HG02943 (cell line): ENCODE measurements around the gene CHST8.
A peak's percentile ranks its signal among the peaks of the same experiment; 100 is the strongest.

Experiments
- ATAC-seq: cut with Tn5 transposase; IDR thresholded peaks from one replicate; pipeline ENCODE4 v1.9.1; 2021; ENCODE audit warnings: mild to moderate bottlenecking, low read depth, moderate library complexity; ENCODE audit not compliant: unreplicated experiment

CHST8 gene

DNA sequence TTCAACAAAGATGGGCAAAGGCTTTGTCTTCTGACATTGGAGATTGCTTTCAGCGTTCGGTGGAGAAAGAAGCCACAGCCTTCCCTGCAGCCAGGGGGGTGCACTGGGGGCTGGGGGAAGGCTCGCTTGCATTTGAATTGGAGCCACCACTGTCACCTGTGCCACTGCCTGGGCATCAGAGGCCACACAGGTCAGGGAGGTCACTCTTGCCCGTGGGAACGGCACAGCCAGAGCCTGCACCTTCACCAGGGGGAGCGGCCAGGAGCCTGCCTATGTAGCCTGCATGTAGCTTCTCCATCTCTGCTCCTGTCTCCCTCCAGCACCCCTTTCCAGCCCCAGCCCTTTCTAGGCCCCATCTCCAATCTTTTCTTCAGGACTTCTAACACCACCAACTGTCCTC lies 131.2 kb downstream of the CHST8 start:
- no peak for ATAC-seq

DNA sequence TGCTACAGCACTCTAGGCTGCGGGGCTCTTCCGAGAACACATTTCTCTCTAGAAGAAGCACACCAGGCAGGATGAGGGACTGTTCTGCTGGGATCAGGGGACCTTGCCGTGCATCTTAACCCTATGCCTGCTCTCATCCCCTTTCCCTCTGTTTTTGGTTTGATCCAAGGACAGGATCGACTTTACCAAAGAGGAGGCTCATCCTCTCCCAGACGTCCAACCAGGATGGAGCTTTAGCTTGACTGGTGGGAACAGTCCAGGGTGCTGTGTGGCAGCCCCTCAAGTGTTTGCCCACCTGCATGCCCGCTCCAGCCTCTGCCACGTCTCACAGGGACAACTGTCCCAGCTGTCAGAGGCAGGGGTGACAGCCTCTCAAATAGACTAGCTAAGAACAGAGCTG lies 132.6 kb downstream of the CHST8 start:
- no peak for ATAC-seq

DNA sequence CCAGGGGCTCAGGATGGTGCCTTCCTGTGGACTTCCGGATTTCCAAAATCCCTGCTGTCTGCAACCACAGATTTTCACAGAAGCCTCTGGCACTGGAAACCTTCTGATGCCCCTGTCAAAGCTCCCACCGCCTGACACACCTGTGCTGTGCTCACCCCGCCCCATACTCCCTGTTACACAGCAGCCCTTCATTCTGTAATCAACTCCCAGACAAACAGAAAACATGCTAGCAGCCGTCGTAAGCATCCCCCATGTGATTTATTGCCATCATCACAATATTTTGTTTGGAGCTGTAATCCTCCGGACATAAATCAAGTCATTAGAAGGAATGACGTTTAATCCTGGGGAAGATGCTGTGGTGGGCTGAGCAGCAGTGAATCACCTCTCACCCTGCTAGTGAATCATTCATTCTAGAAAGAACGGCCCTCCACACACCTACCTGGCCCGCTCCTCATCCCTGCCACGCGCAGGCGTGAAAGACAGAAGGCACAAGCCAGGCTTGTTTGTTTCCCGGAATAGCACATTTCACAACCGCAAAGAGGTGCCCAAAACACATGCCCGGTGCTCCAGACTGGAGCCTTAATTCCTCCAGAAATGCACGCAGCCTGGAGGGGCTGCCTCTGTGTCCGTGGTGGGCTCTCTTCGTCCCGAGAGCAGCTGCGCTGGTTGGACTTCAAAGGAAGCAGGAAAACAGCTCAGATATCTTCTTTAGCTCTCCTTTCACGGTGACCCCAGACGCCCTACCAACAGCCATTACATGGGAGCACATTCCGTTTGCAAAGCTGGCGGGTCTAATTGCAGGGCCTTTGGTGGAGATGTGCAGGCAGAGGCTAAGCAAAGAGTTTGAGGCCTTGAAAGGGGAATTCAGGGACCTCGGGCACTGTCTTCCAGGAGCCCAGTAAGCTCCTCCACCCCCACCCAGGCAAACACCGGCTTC lies 133.6 kb downstream of the CHST8 start:
- ATAC-seq, result no peak

DNA sequence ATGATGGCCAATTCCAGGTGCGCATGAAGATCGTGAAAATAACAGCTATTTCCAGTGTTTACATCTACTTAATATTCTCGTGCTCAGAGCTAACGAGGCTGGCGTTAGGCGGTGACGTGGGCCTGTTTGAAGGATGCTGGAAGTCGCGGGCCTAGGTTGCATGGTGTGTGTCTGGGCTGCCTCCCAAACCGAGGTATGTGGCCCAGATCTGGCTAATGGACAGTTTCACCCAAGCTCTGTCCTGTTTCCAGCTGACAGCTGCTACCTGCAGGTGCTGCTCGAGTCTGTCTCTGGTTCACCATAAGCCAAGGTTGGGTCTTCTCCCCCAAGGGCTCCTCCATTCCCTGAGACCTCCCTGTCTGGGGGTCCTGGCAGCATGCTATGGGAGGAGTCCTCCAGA lies 134.4 kb downstream of the CHST8 start:
- no peak for ATAC-seq

DNA sequence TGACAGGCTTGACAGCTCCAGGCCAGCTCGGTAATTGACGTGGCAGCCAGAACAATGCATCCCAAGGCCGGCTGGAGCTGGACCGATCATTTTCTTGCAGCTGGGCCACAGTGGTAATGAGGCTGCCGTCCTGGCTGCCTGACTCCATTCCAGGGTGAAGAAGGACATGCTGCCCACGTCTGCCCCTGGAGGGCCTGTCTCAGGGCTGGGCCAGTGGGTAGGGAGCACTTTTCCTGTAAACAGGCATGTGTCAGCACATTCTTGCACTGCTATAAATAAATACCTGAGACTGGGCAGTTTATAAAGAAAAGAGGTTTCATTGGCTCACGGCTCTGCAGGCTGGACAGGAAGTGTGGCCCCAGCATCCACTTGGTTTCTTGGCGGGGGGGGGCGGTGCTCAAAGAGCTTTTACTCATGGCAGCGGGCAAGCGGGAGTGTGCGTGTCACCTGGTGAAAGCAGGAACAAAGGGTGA lies 136.8 kb downstream of the CHST8 start:
- ATAC-seq, result no peak

DNA sequence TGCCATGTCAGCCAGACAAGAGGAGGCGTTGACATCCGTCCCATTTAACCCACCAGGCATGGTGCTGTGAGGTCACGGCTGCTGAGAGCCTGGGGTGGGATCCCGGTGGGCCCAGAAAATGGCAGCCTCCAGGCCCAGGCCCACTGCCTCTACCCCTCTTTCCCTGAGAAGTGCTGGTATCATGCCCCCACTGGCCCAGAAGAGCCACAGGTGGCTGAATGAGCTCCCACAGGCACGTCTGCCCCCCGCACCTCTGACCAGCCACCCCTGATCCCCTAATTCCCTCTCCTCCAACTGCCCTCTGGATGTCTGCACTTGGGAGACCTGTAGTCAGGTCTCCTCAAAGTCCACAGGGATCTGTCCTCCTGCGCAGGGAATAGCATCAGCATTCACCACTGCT lies 137.6 kb downstream of the CHST8 start:
- ATAC-seq, result no peak

DNA sequence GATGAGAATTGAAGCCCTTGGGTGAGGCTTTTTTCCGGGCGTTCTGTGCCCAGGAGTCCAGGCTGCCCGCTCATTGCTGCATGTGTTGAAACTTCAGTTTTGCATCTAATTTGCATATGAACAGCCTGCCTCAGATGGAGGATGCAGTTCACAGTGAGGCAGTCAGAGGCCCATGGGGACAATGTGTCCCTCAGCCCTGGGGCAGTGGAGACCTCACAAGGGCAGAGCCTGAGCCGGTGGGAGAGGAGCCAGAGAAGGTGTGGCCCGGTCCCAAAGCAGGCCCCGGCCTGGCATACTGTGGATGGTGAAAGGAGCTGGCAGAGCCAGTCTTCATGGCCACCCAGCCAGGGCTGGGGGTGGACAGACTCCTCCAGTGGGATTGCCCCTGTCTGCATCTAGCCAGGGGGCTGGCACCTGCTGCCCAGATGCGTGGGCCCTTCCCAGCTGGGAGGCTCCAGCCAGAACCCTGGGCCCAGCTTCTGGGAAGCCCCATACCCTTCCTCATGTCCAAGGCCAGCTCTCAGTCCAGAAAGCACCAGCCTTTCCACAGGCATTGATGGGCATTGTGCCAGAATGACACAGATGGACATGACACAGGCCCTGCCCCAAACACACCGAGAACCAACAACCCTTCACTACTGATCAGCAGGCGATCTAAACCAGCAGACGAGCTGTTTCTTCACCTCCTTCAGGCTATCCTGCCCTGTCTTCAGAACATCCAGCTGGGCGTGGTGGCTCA lies 142.0 kb downstream of the CHST8 start:
- no peak for ATAC-seq

DNA sequence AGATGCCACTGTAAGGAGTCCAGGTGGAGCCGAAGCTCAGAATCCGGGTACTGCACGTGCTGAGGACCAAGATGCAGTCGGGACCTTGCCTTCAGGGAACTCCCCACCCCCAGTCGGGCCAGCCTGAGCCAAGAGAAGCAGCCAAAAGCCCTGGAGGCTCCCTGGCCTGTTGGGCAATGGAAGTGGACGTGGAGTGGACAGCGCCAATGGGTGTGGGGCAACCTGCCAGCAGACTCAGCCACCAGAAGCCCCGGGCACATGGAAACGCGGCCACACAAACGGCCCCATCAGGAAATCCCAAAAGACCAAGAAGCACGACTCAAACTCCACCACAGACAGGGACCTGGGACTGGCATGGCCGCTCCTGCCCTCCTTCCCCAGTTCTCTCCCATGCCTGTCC lies 144.9 kb downstream of the CHST8 start:
- ATAC-seq, result no peak

DNA sequence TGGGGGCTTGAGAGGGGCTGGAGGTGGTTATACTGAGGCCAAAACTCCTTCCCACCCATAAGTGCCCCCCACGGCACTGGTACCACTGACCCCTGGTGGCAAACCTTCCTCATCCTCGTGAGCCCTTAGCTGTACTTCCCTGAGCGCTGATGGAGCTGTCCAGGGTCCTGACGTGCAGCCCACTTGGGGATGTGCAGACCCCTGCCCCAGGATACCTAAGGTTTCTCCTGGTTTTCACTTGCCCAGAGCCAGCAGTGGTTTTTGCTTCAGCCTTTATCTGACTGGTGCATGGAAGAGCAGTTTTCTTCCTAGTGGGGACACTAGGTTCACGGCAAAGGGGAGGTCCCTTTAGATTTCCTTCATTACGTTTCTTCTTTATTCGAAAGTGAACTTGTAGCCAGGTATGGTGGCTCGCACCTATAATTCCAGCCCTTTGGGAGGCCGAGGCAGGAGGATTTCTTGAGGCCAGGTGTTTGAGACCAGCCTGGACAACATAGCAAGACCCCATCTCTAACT lies 146.2 kb downstream of the CHST8 start:
- no peak for ATAC-seq

DNA sequence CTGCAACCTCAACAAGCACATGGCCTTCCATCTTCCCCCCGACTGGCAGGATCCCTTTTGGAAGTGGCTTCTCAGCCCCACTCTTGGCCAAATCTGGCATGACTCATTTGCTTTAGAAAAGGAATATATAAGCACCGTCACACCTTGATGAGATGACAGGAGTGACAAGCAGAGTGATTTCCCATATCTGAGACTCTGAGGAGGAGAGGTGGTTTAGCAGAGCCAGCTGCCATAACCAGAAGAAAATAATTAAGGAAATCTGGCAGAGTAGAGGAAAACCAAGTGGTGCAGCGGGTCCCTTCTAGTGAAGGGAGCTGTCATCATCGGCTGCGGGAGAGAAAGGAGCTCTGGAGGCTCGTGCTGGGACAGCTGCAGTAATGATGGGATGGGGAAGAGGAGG lies 147.5 kb downstream of the CHST8 start:
- ATAC-seq, result no peak

DNA sequence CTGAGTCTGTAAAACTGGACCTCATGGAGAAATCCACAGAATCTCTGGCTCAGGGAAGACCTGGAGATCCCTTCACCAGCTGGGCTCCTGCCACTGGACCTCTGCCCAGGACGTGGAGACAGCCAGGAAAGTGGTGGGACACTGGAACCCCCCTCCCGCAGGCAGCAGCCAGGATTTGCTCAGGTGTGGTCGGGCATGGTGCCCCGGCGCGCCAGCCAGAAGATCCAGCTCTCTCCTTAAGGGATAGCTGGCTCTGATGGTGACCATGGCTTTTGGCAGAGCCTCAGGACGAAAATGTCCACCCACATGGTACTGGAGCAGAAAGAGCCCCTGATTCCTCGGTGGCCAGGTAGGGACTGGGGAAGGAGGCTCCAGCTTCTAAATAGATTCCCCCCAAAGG lies 148.4 kb downstream of the CHST8 start:
- no peak for ATAC-seq

DNA sequence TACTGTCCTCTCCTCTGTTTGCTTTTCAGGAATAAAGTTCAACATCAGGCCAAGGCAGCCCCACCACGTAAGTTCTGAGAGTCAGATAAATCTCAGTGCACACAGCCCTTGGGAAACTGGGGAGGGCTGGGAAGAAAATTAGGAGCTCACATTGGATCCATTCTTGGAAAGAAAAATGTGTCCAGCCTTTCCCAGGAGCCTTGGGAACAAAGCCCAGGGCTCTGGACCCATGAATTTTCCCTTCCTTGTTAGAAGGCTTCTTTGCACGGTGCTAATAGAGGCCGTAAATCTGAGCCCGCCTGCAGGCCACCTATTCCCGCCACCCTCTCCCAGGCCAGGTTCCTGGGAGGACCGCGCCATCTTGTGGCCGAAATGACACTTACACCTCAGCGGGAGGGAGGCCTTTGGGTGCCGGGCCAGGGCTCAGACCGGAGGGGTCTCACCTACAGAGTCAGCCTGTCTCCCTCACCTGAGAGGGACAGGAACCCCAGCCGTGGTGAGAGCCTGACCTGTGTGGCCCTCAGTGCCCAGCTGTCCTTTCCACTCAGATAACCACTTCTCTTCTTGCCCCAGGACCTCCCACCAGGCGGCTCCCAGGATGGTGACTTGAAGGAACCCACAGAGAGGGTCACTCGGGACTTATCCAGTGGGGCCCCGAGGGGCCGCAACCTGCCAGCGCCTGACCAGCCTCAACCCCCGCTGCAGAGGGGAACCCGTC lies 149.8 kb downstream of the CHST8 start:
- ATAC-seq, result no peak

DNA sequence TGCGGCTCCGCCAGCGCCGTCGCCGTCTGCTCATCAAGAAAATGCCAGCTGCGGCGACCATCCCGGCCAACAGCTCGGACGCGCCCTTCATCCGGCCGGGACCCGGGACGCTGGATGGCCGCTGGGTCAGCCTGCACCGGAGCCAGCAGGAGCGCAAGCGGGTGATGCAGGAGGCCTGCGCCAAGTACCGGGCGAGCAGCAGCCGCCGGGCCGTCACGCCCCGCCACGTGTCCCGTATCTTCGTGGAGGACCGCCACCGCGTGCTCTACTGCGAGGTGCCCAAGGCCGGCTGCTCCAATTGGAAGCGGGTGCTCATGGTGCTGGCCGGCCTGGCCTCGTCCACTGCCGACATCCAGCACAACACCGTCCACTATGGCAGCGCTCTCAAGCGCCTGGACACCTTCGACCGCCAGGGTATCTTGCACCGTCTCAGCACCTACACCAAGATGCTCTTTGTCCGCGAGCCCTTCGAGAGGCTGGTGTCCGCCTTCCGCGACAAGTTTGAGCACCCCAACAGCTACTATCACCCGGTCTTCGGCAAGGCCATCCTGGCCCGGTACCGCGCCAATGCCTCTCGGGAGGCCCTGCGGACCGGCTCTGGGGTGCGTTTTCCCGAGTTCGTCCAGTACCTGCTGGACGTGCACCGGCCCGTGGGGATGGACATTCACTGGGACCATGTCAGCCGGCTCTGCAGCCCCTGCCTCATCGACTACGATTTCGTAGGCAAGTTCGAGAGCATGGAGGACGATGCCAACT lies 150.5 kb downstream of the CHST8 start:
- no peak for ATAC-seq

DNA sequence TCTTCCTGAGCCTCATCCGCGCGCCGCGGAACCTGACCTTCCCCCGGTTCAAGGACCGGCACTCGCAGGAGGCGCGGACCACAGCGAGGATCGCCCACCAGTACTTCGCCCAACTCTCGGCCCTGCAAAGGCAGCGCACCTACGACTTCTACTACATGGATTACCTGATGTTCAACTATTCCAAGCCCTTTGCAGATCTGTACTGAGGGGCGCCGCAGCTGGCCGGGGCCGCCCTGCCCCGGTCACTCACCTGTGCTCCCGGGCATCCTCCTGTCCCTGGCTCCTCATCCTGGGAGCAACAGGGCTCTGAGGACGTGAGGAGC lies 151.1 kb downstream of the CHST8 start:
- ATAC-seq, result no peak

DNA sequence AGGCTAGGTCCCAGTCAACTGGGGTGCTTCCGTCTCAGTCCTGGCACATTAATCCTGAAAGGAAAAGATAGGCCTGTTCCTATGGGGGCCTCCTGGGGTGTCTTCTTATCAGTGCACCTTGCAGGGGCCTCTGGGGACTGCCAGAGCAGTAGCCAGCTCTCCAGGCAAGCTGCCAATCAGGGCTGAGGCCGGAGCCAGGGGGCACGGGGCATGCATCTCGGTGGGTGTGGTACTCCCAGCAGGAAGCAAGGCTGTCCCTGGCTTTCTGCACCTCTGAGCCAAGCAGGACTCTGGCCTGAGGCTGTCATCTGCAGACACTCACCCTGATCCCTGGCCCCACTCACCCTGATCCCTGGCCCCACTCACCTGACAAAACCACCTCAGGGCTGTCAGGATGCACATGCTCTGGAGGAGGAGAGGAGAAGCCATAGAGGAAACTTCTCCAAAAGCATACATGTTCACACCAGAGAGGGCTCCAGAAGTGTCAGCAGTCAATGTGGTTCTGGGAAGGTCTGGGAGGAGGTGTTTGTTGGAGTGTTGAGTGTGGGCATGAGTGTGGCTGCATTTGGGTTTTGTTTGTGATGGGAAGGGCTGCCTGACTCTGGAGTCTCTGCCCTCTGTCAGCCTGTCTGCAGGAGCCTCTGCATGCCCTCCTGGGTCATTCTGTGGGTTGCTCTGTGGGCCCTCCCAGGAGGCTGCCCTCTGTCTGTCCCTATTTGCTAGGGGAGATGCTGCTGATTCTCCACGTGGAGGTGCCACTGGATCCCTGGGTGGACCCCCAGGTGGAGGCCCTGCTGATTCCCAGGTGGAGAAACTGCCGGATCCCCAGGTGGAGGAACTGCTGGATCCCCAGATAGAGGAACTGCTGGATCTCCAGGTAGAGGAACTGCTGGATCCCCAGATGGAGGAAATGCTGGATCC lies 152.2 kb downstream of the CHST8 start:
- ATAC-seq, result no peak

DNA sequence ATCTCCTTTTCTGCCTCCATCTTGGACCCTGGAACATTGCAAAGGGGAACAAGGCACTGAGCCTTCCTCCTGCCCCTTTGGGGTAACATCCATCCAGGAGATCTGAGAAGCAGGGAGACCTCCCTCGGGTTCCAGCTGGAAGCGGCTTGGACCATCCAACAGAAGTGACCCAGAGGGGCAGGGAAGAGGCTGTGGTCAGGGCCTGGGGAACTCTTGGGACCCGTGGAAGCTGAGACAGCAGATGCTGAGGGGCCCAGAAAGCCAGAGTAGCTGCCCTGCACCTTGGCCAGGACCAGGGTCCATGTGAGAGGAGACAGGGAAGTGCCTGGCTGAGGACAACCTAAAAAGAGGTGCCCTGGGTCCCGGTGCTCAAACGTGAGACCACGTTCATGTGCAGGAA lies 153.0 kb downstream of the CHST8 start:
- ATAC-seq, result no peak

DNA sequence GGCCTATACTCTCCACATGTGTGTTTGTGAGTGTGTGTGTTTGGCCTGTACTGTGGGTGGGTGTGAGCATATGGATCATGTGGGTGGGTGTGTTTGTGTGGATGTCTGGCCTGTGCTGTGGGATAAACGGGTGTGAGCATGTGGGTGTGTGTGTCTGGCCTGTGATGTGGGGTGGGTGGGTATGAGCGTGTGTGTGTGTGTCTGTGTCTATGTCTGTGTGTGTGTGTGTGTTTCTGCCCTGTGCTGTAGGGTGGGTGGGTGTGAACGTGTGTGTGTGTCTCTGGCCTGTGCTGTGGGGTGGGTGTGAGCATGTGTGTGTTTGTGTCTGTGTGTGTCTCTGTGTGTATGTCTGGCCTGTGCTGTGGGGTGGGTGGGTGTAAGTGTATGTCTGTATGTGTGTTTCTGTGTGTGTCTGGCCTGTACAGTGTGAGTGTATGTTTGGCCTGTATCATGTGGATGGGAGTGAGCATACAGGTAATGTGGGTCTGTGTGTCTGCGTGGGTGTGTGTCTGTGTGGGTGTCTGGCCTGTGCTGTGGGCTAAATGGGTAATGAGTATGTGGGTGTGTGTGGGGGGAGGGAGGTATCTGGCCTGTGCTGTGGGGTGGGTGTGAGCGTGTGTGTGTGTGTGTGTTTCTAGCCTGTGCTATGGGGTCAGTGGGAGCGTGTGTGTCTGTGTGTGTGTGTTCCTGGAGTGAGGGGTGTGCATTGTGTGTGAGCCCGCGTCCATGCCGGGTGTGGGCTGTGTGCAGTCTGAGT lies 154.2 kb downstream of the CHST8 start:
- no peak for ATAC-seq

DNA sequence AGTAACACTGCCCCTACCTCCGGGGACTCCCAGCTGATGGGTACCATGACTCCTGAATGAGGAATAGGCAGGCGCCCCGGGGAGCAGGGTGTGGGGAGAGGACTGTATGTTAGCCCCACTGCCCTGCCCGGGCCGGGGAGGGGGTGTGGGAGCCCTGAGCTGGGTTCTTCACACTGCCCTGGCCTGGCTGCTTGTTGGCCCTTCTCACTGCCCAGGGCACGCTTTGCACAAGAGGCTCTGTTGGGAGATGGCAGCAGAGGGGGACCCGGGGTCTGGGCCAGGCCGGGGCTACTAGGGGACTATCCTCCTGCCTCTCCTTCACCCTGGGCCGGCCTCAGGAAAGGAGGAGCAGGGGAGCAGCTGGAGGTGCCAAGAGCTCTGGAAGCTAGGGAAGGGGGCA lies 155.6 kb downstream of the CHST8 start:
- no peak for ATAC-seq

DNA sequence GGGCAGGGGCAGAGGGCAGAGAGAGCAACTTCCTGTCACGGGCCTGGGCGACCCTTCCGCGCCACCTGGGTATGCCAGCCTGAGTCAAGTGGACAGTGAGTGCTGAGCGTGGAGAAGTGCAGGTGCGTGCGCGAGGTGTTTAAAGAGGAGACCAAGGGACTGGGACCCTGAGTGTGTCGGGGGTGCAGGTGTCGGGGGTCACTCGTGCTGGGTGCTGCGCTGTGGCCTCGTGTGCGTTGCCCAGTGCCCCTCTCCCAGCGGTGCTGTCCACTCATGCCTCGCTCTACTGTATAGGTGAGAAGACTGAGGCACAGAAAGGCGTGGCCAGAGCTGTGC lies 156.0 kb downstream of the CHST8 start:
- ATAC-seq, result peak; percentile 7
